Measurements from ENCODE around the gene ARL8A. TPM values are rescaled to one million over a fixed set of nuclear protein-coding genes. Genes with fewer than 3 reads are reported as not detected.
"Not testable (repeated sequence)": the region's sequence is repeated elsewhere in the genome, so short reads cannot be mapped to it uniquely, and the experiment has no call there.

The ARL8A gene
- polyA plus RNA-seq, 2 of the 4 experiments (the other 2 are of a cell fraction) = 23.4 to 49.8 TPM

DNA sequence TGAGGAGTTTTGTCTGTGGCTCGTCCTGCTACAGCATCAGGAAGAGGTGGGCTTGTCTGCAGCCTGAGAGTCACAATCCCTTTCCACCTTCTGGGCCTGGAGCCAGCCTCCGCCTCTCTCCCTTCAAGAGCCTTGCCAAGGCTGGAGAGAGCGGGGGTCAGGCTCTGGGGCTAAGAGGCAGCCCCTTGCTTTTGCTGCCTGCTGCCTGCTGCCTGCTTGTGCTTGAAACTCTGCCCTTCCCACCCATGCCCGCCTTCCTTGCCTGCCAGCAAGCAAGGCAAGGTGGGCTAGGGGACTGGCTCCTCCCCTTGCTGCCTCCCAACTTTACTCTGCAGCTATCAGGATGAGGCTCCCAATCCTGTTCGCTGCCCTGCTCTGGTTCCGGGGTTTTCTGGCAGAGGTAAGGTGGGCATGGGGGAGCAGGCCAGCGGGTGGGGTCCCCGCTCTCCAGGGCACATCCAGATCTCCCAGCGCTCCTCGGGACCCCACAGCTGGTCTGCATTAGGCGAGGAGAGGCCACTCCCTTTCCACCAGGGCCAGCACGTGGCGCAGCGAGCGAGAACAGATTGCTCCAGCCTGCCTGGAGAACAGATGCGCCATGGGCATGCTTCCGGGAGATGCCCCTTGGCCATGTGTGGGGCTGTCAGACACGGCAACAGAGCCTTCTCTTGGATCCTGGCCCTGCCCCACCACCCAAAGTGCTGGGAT lies 23.3 kb upstream of the ARL8A start:
- POLR2A ChIA-PET = no interaction called here
- 77% methylated on average over 8 of the region's 18 CpGs for WGBS (ENCODE audit: missing lambda C conversion rate)
- H3K4me2 ChIP-seq = no peak overlapping the region
- H3K4me3 ChIP-seq = no peak overlapping the region
- no peak for DNase-seq (ENCODE audit: low read depth in 1 of 2, low spot score in 1 of 2)
- TF ChIP-seq EP300 (IDR thresholded peaks at IDR 0.05) = no peak
- no peak for TF ChIP-seq FOXS1 (CRISPR knock-in tag; IDR thresholded peaks at IDR 0.05)
- no peak for TF ChIP-seq E2F6 (IDR thresholded peaks at IDR 0.05; ENCODE audit: borderline replicate concordance, low read depth)
- TF ChIP-seq, protein P1, sequence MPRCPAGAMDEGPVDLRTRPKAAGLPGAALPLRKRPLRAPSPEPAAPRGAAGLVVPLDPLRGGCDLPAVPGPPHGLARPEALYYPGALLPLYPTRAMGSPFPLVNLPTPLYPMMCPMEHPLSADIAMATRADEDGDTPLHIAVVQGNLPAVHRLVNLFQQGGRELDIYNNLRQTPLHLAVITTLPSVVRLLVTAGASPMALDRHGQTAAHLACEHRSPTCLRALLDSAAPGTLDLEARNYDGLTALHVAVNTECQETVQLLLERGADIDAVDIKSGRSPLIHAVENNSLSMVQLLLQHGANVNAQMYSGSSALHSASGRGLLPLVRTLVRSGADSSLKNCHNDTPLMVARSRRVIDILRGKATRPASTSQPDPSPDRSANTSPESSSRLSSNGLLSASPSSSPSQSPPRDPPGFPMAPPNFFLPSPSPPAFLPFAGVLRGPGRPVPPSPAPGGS (IDR thresholded peaks at IDR 0.05) = no peak
- no peak for TF ChIP-seq GATA3 (IDR thresholded peaks at IDR 0.05; ENCODE audit: borderline replicate concordance)
- TF ChIP-seq NR3C1 (IDR thresholded peaks at IDR 0.05) = no peak
- no peak for TF ChIP-seq MAX (IDR thresholded peaks at IDR 0.05)
- TF ChIP-seq RNF2 (IDR thresholded peaks at IDR 0.05; ENCODE audit: borderline replicate concordance, low read depth) = no peak
- no peak for TF ChIP-seq CHD4 (IDR thresholded peaks at IDR 0.05; ENCODE audit: borderline replicate concordance)
- TF ChIP-seq RFX5 (IDR thresholded peaks at IDR 0.05) = no peak
- TF ChIP-seq BHLHE40 (IDR thresholded peaks at IDR 0.05; ENCODE audit: low read depth, low read length) = no peak
- no peak for TF ChIP-seq NFE2L2 (conservative IDR thresholded peaks at IDR 0.05; ENCODE audit: low read length)
- no peak for TF ChIP-seq ZSCAN20 (CRISPR knock-in tag; IDR thresholded peaks at IDR 0.05)
- no peak for TF ChIP-seq PBX3 (IDR thresholded peaks at IDR 0.05)
- no peak for TF ChIP-seq SMC3 (IDR thresholded peaks at IDR 0.05)
- no peak for TF ChIP-seq TP53 (CRISPR knock-in tag; IDR thresholded peaks at IDR 0.05)
- TF ChIP-seq PHF8 (IDR thresholded peaks at IDR 0.05; ENCODE audit: borderline replicate concordance, low read depth) = no peak
- no peak for TF ChIP-seq RCOR1 (IDR thresholded peaks at IDR 0.05; ENCODE audit: low read depth, low read length)
- peaks cover 1% of the 10 kb centered on the region; the same call in 2 of the 3 replicates for H3K4me1 ChIP-seq
- CTCF ChIA-PET = interaction anchor here (0.8 to 2.8 kb wide), 3 partner anchors 15 to 33 kb away, joined by 4 to 8 read pairs (median 7); no protein-coding TSS in a partner anchor
- no peaks in the 10 kb centered on the region for H3K9me3 ChIP-seq
- no peak for FAIRE-seq
- no peak overlapping the region for H3K27ac ChIP-seq
- ATAC-seq = no peak

- POLR2A ChIA-PET = not testable (repeated sequence)
- CTCF ChIA-PET = interaction anchor here (0.8 to 3.0 kb wide), 6 partner anchors 11 to 149 kb away, joined by 3 to 9 read pairs (median 6); no protein-coding TSS in a partner anchor
Measured at GRCh38 chr1:202167054-202167453, 22.5 kb upstream of the ARL8A start.

More at GRCh38 chr1:202167054-202167453, 22.5 kb upstream of the ARL8A start:
- H3K4me2 ChIP-seq; ATAC-seq; H3K9me3 ChIP-seq; H3K27ac ChIP-seq; DNase-seq (ENCODE audit: low read depth in 1 of 2, low spot score in 1 of 2); H3K4me1 ChIP-seq; H3K4me3 ChIP-seq; FAIRE-seq: not testable (repeated sequence)
- 87% methylated on average over 13 of the region's 13 CpGs for WGBS (ENCODE audit: missing lambda C conversion rate)

Measured in A549 (cell line).